ACHN (cell line): Measurements from ENCODE around the gene KCNQ1OT1.

Experiments
- DNase-seq: peaks from one replicate; pipeline ENCODE4 v3.0.0-alpha.2; 2015
- in situ Hi-C: cut with HindIII; loops from 2 replicates; pipeline ENCODE4 v1.10.0; 2017; ENCODE audit warnings: low sequenced_read_pairs, low pct_ligation_motif_present, low pct_unique_long_range_greater_than_20kb

Gene KCNQ1OT1

DNA sequence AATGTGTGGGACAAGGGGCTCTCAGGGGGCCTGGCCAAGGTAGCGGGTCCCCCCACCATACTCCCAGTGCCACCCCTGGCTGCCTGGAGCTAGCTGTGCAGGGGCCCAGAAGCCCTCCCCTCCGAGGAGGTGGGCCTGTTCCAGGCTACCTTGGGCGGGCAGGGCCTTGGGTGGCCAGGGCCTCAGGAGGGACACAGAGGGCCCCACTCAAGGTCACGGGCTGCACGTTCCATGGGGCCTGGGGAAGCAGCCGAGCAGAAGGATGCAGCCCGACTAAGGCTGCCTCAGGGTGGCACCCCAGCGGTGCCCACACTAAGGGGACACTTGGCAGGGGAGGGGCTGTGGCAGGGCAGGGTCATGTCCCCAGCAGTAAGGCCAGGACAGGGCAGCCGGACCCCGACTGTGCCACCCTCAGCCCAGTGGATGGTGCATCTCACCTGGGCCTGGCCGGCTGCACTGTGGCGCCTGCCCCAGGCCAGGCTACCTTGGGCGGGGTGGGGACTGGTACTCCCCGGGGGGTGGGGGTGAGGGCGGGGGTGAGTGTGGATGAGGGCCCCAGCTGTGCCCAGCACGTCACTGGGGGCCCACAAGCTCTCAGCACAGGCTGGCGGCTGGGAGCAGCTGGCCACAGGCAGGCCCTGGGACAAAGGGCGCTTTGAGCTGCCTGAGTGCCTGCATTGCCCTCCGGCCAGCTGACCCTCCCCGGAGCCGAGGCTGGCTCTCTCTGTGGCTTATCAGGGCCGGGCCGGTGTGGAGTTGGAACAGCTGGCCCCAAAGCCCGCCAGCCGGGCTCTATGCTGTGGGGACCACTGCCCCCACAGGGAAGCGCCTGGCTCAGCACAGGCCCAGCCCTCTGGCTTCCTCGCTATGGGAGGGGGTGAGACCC is 137.9 kb downstream of the KCNQ1OT1 start:
- no peak for DNase-seq
- in situ Hi-C loops: no loop called here

DNA sequence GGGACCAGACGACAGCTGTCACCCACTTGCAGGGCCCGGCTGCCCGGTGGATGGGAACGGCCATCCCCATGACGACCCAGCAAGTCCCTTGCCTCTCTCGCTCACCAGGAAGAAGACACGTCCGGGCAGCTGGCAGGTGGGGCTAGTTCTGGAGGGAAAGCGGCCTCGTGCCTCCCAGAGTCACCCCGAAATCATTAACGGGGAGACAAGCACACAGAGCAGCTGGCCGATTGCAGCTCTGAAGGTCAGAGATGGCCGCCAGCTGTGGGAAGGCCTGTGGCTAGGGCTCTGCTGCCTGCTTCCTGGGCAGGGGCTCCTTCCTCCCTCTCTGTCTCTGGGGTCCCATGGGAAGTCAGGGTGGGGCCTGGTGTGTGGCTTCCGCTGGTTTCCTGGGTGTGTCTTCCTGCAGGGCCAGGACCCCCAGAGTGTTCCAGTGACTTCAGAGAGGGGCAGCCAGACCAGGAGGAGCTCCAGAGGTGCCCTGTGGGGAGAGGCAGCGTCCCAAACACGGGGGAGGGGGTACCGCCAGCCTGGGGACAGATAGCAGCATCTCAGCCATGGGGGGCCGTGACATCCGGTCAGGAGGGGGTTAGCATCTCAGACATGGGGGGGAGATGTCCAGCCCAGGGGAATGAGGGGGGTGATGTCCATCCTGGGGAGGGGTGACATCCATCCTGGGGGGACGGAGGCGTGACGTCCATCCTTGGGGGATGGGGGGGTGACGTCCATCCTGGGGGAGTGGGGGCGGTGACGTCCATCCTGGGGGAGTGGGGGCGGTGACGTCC is 140.1 kb downstream of the KCNQ1OT1 start:
- in situ Hi-C loops: no loop called here
- no peak for DNase-seq

DNA sequence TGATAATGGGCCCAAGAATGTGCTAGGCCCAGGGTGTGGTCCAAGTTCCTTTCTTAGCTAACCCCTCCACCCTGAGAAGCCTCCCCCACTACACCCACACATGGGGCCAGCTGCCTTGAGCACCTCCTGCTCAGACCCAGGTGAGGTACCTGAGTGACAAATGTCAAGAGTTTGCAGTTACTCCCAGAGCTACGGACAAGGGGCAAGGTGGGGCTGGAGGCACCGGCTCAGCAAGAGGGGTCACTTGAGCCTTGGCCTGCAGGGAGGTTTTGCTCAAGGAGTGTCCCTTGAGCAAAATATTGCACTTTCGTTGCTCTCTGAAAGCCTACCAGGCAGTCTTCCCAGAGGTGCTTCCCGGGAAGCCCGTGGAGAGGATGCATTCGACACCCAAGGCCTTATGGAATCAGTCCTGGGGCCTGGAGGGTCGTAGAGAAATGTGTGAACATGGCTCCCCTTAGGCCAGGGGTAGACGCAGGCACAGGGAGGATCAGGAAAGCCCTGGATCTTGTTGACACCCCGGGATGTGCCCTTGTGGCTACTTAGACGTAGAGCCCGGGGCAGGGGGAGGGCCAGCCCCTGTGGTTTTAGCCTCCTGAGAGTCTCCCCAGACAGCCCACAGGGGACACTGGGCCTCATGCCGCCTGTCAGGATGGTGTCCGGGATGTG is 140.8 kb downstream of the KCNQ1OT1 start:
- in situ Hi-C loops: no loop called here
- no peak for DNase-seq

DNA sequence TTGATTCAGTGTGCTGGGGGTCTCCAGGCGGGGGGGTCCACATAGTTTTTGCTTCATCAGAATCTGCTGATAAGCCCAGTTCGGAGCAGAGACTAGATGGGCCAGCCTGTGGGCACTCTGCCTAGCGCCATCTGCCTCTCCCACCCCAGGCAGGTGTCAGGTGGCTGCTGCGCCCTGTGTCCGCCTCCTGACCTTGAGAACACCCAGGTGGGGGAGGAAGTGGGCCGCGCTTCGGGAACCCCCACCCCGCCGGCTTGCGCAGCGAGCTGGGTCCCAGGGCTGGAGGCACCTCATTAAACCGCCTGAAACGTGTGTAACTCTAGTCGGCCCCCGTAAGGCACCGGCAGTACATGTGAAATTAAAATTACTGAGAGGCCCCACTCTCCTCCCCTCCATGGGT is 141.4 kb downstream of the KCNQ1OT1 start:
- in situ Hi-C loops: no loop called here
- no peak for DNase-seq
